ENCODE measurements around the gene KCNC1.

- TF ChIP-seq CTCF (IDR thresholded peaks at IDR 0.05) (no peak), POLR2A (IDR thresholded peaks at IDR 0.05) (no peak)
These were observed 621 bp downstream of the KCNC1 start for GRCh38 chr11:17734986-17735817.
